HCT116 (cell line): ENCODE data around the gene SCG3.

Source experiments
- CEBPB ChIP-seq: IDR thresholded peaks from 2 replicates; pipeline ENCODE4 v1.6.1; 2012; ENCODE audit warnings: low read depth
- EGR1 ChIP-seq: IDR thresholded peaks from 2 replicates; pipeline ENCODE4 v1.6.1; 2012; ENCODE audit warnings: low read depth
- EZH2 ChIP-seq: fragments of 200-600 bp; sonication (generic); IDR thresholded peaks from 2 replicates; pipeline ENCODE4 v1.6.1; 2017; ENCODE audit warnings: antibody characterized with exemption, mixed run types
- EZH2phosphoT487 ChIP-seq: fragments of 200-600 bp; IDR thresholded peaks from 2 replicates; pipeline ENCODE4 v1.6.1; 2018; ENCODE audit warnings: antibody characterized with exemption, borderline replicate concordance
- POLR2A ChIP-seq: IDR thresholded peaks from 2 replicates; pipeline ENCODE4 v1.7.0; 2011; ENCODE audit warnings: borderline replicate concordance; ENCODE audit not compliant: insufficient read depth, insufficient read length; ENCODE audit errors: extremely low read depth
- POLR2AphosphoS5 ChIP-seq: IDR thresholded peaks from 2 replicates; pipeline ENCODE4 v1.6.1; 2011; ENCODE audit warnings: mild to moderate bottlenecking, low read depth, low read length, moderate library complexity
- RAD21 ChIP-seq: IDR thresholded peaks from 2 replicates; pipeline ENCODE4 v1.6.1; 2012; ENCODE audit warnings: low read depth, mild to moderate bottlenecking
- REST ChIP-seq: IDR thresholded peaks from 2 replicates; pipeline ENCODE4 v1.6.1; 2012; ENCODE audit warnings: low read depth
- SIN3A ChIP-seq: IDR thresholded peaks from 2 replicates; pipeline ENCODE4 v1.6.1; 2012; ENCODE audit warnings: low read depth
- TCF7L2 ChIP-seq: IDR thresholded peaks from 2 replicates; pipeline ENCODE4 v1.7.0; 2011; ENCODE audit warnings: borderline replicate concordance, inconsistent platforms; ENCODE audit not compliant: insufficient read depth, insufficient read length; ENCODE audit errors: extremely low read depth
- YY1 ChIP-seq: IDR thresholded peaks from 2 replicates; pipeline ENCODE4 v1.6.1; 2011; ENCODE audit warnings: low read length, low read depth, moderate library complexity, mild to moderate bottlenecking; ENCODE audit not compliant: insufficient replicate concordance; ENCODE audit errors: extremely low read depth
- ZNF274 ChIP-seq: fragments of 200-500 bp; sonication (Bioruptor generic); IDR thresholded peaks from 2 replicates; pipeline ENCODE4 v1.6.1; 2014; ENCODE audit warnings: mild to moderate bottlenecking, low read depth, low read length, inconsistent platforms
- TF ChIP-seq, protein P1 (sequence below), 3 experiments: fragments of 200-600 bp in 1 of 3; sonication (generic) in 1 of 3; IDR thresholded peaks in 2 of 3; conservative IDR thresholded peaks in 1 of 3; 2 replicates each; pipeline ENCODE4 v1.5.1; 2012 to 2017; ENCODE audit warnings: low read depth in 2 of 3, low read length in 2 of 3, antibody characterized with exemption in 1 of 3, borderline replicate concordance in 1 of 3, control low read depth in 1 of 3, mild to moderate bottlenecking in 1 of 3, mixed read lengths in 1 of 3, mixed run types in 1 of 3, moderate library complexity in 1 of 3; ENCODE audit not compliant: insufficient read depth in 1 of 3

- TF ChIP-seq, protein P1, sequence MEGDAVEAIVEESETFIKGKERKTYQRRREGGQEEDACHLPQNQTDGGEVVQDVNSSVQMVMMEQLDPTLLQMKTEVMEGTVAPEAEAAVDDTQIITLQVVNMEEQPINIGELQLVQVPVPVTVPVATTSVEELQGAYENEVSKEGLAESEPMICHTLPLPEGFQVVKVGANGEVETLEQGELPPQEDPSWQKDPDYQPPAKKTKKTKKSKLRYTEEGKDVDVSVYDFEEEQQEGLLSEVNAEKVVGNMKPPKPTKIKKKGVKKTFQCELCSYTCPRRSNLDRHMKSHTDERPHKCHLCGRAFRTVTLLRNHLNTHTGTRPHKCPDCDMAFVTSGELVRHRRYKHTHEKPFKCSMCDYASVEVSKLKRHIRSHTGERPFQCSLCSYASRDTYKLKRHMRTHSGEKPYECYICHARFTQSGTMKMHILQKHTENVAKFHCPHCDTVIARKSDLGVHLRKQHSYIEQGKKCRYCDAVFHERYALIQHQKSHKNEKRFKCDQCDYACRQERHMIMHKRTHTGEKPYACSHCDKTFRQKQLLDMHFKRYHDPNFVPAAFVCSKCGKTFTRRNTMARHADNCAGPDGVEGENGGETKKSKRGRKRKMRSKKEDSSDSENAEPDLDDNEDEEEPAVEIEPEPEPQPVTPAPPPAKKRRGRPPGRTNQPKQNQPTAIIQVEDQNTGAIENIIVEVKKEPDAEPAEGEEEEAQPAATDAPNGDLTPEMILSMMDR (IDR thresholded peaks at IDR 0.05 in 2 of 3, conservative IDR thresholded peaks at IDR 0.05 in 1 of 3; ENCODE audit: borderline replicate concordance in 1 of 3, insufficient read depth in 1 of 3, low read depth in 2 of 3, low read length in 2 of 3) = no peak
- TF ChIP-seq POLR2AphosphoS5 = no peak
- TF ChIP-seq REST = no peak
- no peak for TF ChIP-seq CEBPB
- TF ChIP-seq YY1 = no peak
- TF ChIP-seq EGR1 = no peak
- TF ChIP-seq POLR2A = no peak
- no peak for TF ChIP-seq EZH2phosphoT487
- no peak for TF ChIP-seq TCF7L2
- TF ChIP-seq EZH2 = no peak
- no peak for TF ChIP-seq RAD21
- no peak for TF ChIP-seq SIN3A
- TF ChIP-seq ZNF274 = no peak
Measured at GRCh38 chr15:51732646-51733045, 51.3 kb downstream of the SCG3 start.
